ENCODE data around the gene C9orf78. TPM values are rescaled to one million over a fixed set of nuclear protein-coding genes. Genes with fewer than 3 reads are reported as not detected.

The C9orf78 gene
- total and polyA plus RNA-seq, 2 of the 8 experiments (the other 6 are each of a cell fraction or from before 2014, with no cell fraction given), result 17.4 to 40.6 TPM

- TF ChIP-seq CHD7 (IDR thresholded peaks at IDR 0.05; ENCODE audit: insufficient replicate concordance, low read length) (no peak), SUZ12 (IDR thresholded peaks at IDR 0.05; ENCODE audit: low read length) (no peak), CREB1 (IDR thresholded peaks at IDR 0.05) (no peak), RBBP5 (IDR thresholded peaks at IDR 0.05; ENCODE audit: borderline replicate concordance, low read depth, low read length) (no peak), RNF2 (IDR thresholded peaks at IDR 0.05; ENCODE audit: borderline replicate concordance, low read depth, low read length, missing control alignments, poor library complexity, severe bottlenecking) (no peak), BACH1 (IDR thresholded peaks at IDR 0.05; ENCODE audit: low read length) (no peak), SP1 (IDR thresholded peaks at IDR 0.05; ENCODE audit: low read depth, low read length) (no peak), CEBPB (IDR thresholded peaks at IDR 0.05; ENCODE audit: low read depth, low read length) (no peak)
Measured at GRCh38 chr9:129871046-129871445, 36.0 kb upstream of the C9orf78 start (continued).
